ENCODE data around the gene TCTN1. TPM values are rescaled to one million over a fixed set of nuclear protein-coding genes. Genes with fewer than 3 reads are reported as not detected.

Gene TCTN1
- total RNA-seq, 1 donor from 2014 or later = 7.6 TPM

GRCh38 chr12:110679201-110679600 lies 65.3 kb downstream of the TCTN1 start:
- no peak for DNase-seq (ENCODE audit: low read depth in 2 of 2)

GRCh38 chr12:110680032-110680431 lies 66.1 kb downstream of the TCTN1 start:
- no peak for DNase-seq (ENCODE audit: low read depth in 2 of 2)

DNA sequence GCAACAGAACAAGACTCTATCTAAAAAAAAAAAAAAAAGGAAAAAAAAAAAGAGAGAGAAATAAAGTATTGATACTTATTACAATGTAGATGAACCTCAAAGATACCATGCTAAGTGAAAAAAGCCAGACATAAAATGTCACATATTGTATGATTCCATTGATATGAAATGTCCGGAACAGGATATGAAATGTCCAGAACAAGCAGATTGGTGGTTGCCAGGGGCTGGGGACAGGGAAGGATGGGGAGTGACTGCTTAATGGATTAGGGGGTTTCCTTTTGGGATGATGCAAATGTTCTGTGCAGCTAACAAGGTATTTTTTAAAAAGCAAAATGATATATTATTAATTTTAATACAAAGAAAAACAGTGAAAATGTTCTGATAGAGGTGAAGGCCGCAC lies 70.0 kb downstream of the TCTN1 start:
- DNase-seq (ENCODE audit: low read depth in 2 of 2) = no peak

DNA sequence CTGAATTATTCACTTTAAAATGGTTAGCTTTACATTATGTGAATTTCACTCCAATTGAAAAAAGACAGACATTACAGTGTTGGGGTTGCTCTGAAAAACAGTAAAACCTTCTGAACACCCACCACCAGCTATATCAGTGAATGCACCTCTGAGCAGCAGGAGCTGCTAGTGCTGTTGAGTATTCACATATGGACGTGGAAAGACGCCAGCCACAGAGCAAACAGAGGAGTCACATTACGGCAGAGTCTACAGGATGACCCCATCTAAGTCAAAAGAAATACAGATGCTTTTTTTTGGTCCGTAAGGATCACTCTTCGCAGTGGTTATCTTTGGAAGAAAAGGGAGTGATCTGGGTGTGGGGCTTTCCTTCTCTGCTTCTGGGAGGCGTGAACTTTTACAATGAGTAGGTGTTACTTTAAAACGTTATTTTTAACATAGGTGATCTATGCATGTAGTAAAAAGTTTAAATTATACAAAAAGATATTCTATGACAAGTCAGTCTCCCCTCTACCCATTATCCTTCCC lies 70.4 kb downstream of the TCTN1 start:
- no peak for DNase-seq (ENCODE audit: low read depth in 2 of 2)

- no peak for DNase-seq (ENCODE audit: low read depth in 2 of 2)
Measured at GRCh38 chr12:110686294-110686903, 72.5 kb downstream of the TCTN1 start.

GRCh38 chr12:110687396-110688169 lies 73.7 kb downstream of the TCTN1 start:
- DNase-seq (ENCODE audit: low read depth in 2 of 2) = no peak

GRCh38 chr12:110688446-110689280 lies 74.7 kb downstream of the TCTN1 start, which contains the start of gene HVCN1:
TSS of gene HVCN1 (minus strand) at chr12:110689115. CDS start at chr12:110683245, 5,870 bp downstream.
- peak in 1 of 2 donors; percentile 33 for DNase-seq (ENCODE audit: low read depth in 2 of 2)

- peak in 1 of 2 donors; percentile 27 for DNase-seq (ENCODE audit: low read depth in 2 of 2)
Measured at GRCh38 chr12:110689281-110690126, 75.6 kb downstream of the TCTN1 start.

DNA sequence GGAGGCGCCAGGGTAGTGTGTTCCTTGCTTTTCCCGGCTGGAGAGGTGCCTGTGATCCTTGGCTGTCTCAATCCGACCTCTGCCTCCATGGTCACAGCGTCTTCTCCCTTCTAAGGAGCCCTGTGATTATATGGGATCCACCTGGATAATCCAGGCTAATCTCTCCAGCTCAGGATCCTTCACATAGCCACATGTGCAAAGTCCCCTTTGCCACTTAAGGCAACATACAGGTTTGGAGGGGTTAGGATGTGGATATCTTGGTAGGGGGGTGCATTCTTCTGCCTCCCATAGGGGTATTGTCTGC lies 76.2 kb downstream of the TCTN1 start:
- DNase-seq (ENCODE audit: low read depth in 2 of 2) = no peak

GRCh38 chr12:110693731-110694130 lies 79.8 kb downstream of the TCTN1 start:
- DNase-seq (ENCODE audit: low read depth in 2 of 2) = no peak

DNA sequence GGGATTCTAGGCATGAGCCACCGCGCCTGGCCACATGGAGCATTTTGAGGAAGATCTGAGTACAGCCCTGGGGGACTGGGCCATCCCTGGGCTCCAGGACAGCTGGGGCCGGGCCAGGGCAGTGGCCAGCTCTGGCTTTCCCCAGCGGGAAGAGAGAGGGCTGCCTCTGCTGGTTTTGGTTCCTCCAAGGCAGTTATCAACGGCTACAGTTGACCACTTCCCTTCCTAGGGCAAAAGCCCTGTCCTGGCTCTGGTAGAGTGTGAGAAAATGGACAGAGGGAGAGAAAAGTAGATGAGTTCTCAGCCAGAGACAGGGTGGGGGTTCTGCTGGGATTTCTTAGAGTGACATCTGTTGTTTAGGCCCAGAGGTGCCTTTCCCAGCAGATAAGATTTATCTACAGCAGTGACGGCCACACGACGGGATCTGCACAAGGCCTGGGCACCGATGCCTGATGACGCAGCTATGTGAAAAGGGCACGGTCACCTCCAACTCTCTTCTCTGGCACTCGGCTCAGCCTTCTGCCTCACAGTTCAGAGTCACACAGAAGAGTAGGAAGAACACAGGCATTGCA lies 80.5 kb downstream of the TCTN1 start:
- no peak for DNase-seq (ENCODE audit: low read depth in 2 of 2)

DNA sequence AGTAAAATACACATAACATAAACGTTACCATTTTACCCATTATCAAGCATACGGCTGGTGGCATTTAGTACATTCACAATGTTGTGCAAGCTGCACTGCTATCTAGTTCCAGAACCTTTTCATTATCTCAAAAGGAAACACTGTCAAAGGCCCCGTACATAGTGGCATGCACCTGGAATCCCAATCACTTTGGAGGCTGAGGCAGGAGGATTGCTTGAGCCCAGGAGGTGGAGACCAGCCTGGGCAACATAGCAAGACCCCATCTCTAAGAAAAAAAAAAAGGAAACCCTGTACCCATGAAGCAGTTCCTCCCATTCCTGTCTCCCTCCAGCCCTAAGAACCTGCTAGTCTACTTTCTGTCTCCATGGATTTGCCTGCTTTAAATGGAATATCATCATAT lies 82.4 kb downstream of the TCTN1 start:
- no peak for DNase-seq (ENCODE audit: low read depth in 2 of 2)

DNA sequence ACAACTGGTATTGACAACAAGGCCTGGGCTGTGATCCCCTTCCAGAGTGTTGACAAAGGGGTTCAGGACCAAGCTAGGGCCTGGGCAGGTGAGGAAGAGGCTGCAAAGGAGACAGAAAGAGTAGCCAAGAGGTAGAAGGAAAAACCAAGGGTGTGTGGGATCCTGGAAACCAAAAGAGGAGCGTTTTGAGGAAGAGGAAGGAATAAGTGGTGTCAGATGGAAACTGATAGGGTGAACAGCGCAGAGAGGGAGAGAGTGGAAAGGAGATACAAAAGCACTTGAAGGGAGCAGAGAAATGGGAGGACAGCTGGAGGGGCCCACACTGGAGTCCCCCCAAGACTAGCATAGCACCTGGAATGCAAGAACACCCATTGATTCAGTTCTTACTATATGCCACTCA lies 83.3 kb downstream of the TCTN1 start:
- no peak for DNase-seq (ENCODE audit: low read depth in 2 of 2)

- DNase-seq (ENCODE audit: low read depth in 2 of 2) = peak; percentile 62 to 90
Measured at GRCh38 chr12:110698171-110698902, 84.4 kb downstream of the TCTN1 start.

Other genes starting within 250 kb of the TCTN1 start
- gene ANAPC7, start 210.4 kb upstream of the TCTN1 start, total RNA-seq = 31.5 and 36.5 TPM in 2 replicates
- 217 and 241 TPM in 2 replicates for gene ARPC3, start 163.8 kb upstream of the TCTN1 start, total RNA-seq
- 16.8 and 19.1 TPM in 2 replicates for gene GPN3, start 145.9 kb upstream of the TCTN1 start, total RNA-seq
- gene FAM216A, start 145.3 kb upstream of the TCTN1 start, total RNA-seq = 7.6 and 9.9 TPM in 2 replicates
- 66.0 and 70.1 TPM in 2 replicates for gene VPS29, start 112.0 kb upstream of the TCTN1 start, total RNA-seq
- gene RAD9B, start 111.8 kb upstream of the TCTN1 start, total RNA-seq = 0.25 and 0.26 TPM in 2 replicates
- gene PPTC7, start 30.8 kb upstream of the TCTN1 start, total RNA-seq = 6.0 and 9.5 TPM in 2 replicates
- 2.6 and 3.9 TPM in 2 replicates for gene HVCN1, start 75.0 kb downstream of the TCTN1 start, total RNA-seq
- 86.0 and 112 TPM in 2 replicates for gene PPP1CC, start 128.8 kb downstream of the TCTN1 start, total RNA-seq
- gene CCDC63, start 232.9 kb downstream of the TCTN1 start, total RNA-seq = not detected in 2 replicates

Measured in dermis microvascular lymphatic vessel endothelial cell (primary cell).